Fibroblast of skin of scalp (primary cell): ENCODE measurements around the gene MAJIN.

Source experiments
- DNase-seq: peaks from one replicate; pipeline ENCODE4 v3.0.0-alpha.2; 2013

The MAJIN gene

DNA sequence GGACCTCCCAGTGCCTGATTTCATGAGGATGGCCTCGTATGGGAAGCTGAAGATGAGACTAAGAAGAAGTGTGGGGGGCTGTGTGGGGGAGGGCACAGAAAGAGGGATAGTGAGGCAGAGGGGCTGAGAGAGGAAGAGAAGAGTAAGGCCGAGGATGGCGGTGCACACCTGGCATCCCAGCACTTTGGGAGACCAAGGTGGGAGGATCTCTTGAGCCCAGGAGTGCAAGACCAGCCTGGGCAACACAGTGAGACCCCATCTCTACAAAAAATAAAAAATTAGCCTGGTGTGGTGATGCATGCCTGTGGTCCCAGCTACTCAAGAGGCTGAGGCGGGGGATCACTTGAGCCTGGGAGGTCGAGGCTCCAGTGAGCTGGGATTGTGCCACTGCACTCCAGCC is 80.0 kb downstream of the MAJIN start:
- DNase-seq: no peak

DNA sequence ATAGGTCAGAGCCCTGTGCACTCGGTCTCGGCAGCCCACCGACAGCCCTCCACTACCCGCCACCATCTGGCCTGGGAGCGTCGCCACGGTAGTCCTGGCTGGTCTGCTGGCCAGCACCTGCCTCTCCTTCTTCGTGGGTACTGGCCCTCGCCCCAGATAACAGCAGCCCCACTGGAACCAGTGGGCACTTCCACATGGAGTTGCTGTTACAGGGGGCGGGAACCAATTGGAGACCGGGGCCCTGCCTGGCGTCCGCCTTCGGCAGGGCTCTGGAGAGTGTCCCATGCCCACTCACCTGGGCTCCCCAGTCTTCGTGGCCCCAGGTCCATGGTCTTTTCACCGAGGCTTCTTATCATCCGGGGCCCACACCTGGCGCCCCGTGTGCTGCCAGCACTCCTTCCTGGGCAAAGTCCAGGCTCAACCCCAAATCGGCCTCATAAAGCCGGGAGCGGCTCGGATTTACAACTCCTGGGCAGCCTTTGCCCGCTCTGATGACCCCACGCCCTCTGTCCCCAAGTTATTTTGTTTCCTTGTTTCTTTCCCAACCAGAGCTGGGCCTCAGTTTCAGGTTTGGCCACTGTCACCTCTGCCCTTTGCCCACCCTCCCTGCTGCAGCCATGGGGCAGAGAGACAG is 80.6 kb downstream of the MAJIN start:
- DNase-seq: no peak

DNA sequence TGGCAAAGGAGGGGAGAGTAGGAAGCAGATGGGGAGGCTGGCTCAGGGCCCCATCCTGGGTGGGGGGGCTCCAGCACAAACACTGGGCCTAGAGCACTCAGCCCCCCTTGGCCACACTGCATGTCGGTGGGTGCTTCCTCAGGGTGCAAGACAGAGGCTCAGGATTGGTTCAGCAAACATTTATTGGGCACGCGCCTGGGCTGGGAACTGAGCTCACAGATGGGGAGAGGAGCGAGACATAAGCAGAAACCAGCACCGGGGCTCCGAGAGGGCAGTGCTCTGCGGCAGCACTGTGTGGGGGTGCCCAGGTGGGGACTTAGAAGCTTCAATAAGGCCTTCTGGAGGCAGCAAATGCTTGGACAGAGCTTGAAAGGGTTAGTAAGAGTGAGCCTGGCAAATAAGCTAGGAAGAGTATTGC is 81.4 kb downstream of the MAJIN start:
- no peak for DNase-seq

DNA sequence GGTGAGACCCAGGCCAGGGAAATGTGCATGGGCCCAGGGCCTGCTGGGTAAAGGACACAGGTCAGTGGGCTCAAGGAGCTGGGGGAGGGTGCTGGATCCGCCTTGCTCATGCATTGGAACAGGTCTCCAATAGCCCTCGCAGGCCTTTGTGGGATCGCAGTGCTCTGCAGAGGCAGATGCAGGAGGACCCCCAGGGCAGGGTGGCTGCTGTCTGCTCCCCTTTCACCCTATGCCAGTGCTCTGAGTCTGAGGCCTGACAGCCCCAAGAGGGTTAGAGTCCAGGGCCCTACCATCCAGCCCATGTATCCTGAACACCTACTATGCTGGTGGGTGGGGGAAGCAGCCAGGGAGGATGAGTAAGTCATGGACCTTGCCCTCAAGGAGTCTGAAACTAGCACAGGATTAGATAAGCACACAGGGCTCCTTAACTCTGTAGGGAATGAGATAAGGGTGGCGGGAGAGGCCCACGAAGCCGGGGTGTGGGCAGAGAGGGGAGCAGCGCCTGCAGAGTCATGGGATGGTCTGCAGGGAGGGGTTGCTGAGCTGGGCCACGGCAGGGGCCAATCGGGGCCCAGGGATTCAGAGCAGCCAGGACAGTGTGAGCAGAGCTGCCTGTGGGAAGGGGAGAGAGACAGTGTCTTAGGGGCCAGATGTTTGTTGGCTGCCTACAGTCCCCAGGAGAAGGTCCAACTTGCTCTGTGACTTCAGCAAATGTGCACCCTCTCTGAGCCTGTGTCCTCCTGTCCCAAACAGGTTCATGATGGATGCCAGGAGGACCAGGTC is 83.0 kb downstream of the MAJIN start:
- no peak for DNase-seq

DNA sequence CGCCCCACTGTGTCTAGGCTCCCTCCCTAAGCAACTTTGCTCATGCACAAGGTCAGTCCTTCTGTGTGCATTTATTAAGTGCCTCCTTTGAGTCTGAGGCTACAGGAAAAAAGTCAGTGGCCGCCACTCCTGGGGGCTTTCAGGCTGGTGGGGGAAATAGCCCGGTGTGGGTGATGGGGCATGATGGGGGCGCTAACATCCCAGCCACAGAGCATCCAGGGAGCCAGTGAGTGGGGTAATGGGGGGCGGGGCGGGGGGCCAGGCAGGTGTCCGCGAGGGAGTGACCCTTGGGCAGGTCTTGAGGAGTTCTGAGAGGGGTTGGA is 83.5 kb downstream of the MAJIN start:
- DNase-seq: no peak
